Sigmoid colon (tissue), 3 donors: ENCODE measurements around the gene UVRAG.

Source experiments
- CTCF ChIP-seq, 4 experiments: fragments of 450-650 bp in 3 of 4; fragments of 200-600 bp in 1 of 4; IDR thresholded peaks; one replicate each; pipeline ENCODE4 v1.5.1; 2016 to 2019; ENCODE audit warnings: antibody characterized with exemption in 4 of 4, mild to moderate bottlenecking in 3 of 4, moderate library complexity in 2 of 4
- POLR2A ChIP-seq, 2 donors: fragments of 450-650 bp; IDR thresholded peaks; one replicate each; pipeline ENCODE4 v1.6.1; 2016; ENCODE audit warnings: antibody characterized with exemption in 2 of 2, mild to moderate bottlenecking in 2 of 2, moderate library complexity in 2 of 2

GRCh38 chr11:75797792-75798191 lies 17.2 kb upstream of the UVRAG start:
- TF ChIP-seq CTCF (IDR thresholded peaks at IDR 0.05), result no peak
- no peak for TF ChIP-seq POLR2A (IDR thresholded peaks at IDR 0.05)
